Small intestine (tissue), 7 donors: Measurements from ENCODE around the gene FBN3. TPM values are rescaled to one million over a fixed set of nuclear protein-coding genes. Genes with fewer than 3 reads are reported as not detected.
"Not testable (repeated sequence)": the region's sequence is repeated elsewhere in the genome, so short reads cannot be mapped to it uniquely, and the experiment has no call there.

Source experiments
- DNase-seq, 2 donors: peaks; one replicate each; pipeline versions ENCODE4 v3.0.0 to v3.0.0-alpha.2; 2013
- FAIRE-seq: peaks from 2 replicates; lab custom pipeline; 2012; peaks lifted over from hg19 to GRCh38; lab: Jason Lieb, UNC
- H3K27ac ChIP-seq, 3 donors: one replicate each; pipeline ENCODE4 v1.5.1; 2013; ENCODE audit warnings: low read length in 2 of 3, mild to moderate bottlenecking in 2 of 3, control low read depth in 1 of 3, inconsistent platforms in 1 of 3, low read depth in 1 of 3, moderate library complexity in 1 of 3
- H3K27me3 ChIP-seq, 3 donors: one replicate each; pipeline ENCODE4 v1.6.1; 2013; ENCODE audit warnings: low read length in 3 of 3, inconsistent platforms in 1 of 3; ENCODE audit not compliant: control insufficient read depth in 3 of 3, insufficient read depth in 3 of 3
- H3K36me3 ChIP-seq, 3 donors: one replicate each; pipeline ENCODE4 v1.6.1; 2013; ENCODE audit warnings: low read length in 3 of 3, inconsistent platforms in 1 of 3, low read depth in 1 of 3, mild to moderate bottlenecking in 1 of 3, moderate library complexity in 1 of 3; ENCODE audit not compliant: control insufficient read depth in 3 of 3, insufficient read depth in 2 of 3
- H3K4me1 ChIP-seq, 3 donors: one replicate each; pipeline ENCODE4 v1.6.1; 2013; ENCODE audit warnings: low read length in 2 of 3, inconsistent platforms in 1 of 3, low read depth in 1 of 3, mild to moderate bottlenecking in 1 of 3, moderate library complexity in 1 of 3; ENCODE audit not compliant: control insufficient read depth in 3 of 3, insufficient read depth in 2 of 3
- H3K4me3 ChIP-seq, 3 donors: one replicate each; pipeline ENCODE4 v1.5.1; 2013; ENCODE audit warnings: low read length in 3 of 3, control low read depth in 1 of 3, inconsistent platforms in 1 of 3, low read depth in 1 of 3, mild to moderate bottlenecking in 1 of 3, moderate library complexity in 1 of 3
- H3K9me3 ChIP-seq, 2 donors: one replicate each; pipeline ENCODE4 v1.6.1; 2013; ENCODE audit warnings: low read depth in 1 of 2, low read length in 1 of 2; ENCODE audit not compliant: control insufficient read depth in 2 of 2, insufficient read depth in 1 of 2
- WGBS, 3 donors: extraction: QIAGEN DNeasy Blood & Tissue Kit; methylation state at CpG; one replicate each; pipeline ENCODE4 v1.1.7; 2013; 5-methylcytosine and 5-hydroxymethylcytosine counted together
- polyA plus RNA-seq, 4 donors: library from polyadenylated mRNA; stranded (reverse) in 3 of 4; unstranded in 1 of 4; fragments of 200-250 nt in 3 of 4; fragments of 120-200 nt in 1 of 4; gene quantifications; one replicate each; pipeline versions ENCODE4 v1.2.1 to v1.2.3, GENCODE V29; 2013
- donor health status: healthy with polysubstance abuse.
- donor health status: control.
- donor health status: control.
- donor health status: Bipolar disorder and iron deficiency.
- donor health status: healthy.

The FBN3 gene
- polyA plus RNA-seq, 4 donors: 0.04 to 2.5 TPM; not detected in 2

DNA sequence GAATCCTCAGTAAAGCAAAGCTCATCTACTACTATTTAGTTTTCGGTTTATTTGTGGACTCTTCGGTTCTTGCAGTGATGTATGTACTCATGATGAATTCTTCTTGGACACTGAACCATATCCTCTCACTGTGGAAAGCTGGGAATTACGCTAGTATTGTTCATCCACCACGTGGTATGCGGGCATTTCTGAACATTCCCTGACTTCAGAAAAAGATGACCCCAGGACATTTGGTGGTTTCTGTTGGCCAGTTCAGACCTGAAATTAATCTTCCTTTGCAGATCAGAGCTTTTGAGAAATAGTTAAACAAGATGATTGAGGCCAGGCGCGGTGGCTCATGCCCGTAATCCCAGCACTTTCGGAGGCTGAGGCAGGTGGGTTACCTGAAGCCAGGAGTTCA, 25.3 kb upstream of the FBN3 start:
- no peaks in the 10 kb centered on the region for H3K9me3 ChIP-seq
- H3K4me3 ChIP-seq: no peak overlapping the region
- 89 to 96% (median 91%) methylated on average over 9 of the region's 9 CpGs for WGBS, 3 donors
- H3K4me1 ChIP-seq: no peaks in the 10 kb centered on the region
- no peak overlapping the region for H3K27ac ChIP-seq
- H3K27me3 ChIP-seq: no peaks in the 10 kb centered on the region
- no peak for FAIRE-seq
- H3K36me3 ChIP-seq: no peaks in the 10 kb centered on the region
- no peak for DNase-seq

DNA sequence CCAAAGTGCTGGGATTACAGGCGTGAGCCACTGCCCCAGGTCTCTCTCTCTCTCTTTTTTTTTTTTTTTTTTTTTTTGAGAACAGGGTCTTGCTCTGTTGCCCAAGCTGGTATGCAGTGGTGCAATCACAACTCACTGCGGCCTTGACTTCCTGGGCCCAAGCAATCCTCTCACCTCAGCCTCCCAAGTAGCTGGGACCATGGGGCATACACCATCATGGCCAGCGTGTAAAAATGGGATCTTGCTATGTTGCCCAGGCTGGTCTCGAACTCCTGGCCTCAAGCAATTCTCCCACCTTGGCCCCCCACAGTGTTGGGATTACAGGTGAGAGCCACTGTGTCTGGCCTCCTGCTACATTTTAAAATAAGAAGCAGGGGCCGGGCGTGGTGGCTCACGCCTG, 19.1 kb upstream of the FBN3 start:
- FAIRE-seq (no peak), DNase-seq (no peak)
- WGBS, 3 donors: 92 to 96% (median 94%) methylated on average over 7 of the region's 7 CpGs
- no peaks in the 10 kb centered on the region for H3K9me3 ChIP-seq
- H3K4me3 ChIP-seq: no peak overlapping the region
- H3K36me3 ChIP-seq: no peaks in the 10 kb centered on the region
- no peaks in the 10 kb centered on the region for H3K4me1 ChIP-seq
- H3K27ac ChIP-seq: no peak overlapping the region
- no peaks in the 10 kb centered on the region for H3K27me3 ChIP-seq

- DNase-seq (no peak), FAIRE-seq (no peak)
- Histone ChIP-seq H3K4me1 (no peaks in the 10 kb centered on the region), H3K36me3 (no peaks in the 10 kb centered on the region), H3K27me3 (no peaks in the 10 kb centered on the region), H3K27ac (no peak overlapping the region), H3K4me3 (no peak overlapping the region), H3K9me3 (no peaks in the 10 kb centered on the region)
- 46 to 70% (median 65%) methylated on average over 6 of the region's 6 CpGs for WGBS, 3 donors
These were observed 18.6 kb upstream of the FBN3 start for GRCh38 chr19:8167985-8168384.

- Histone ChIP-seq H3K36me3 (no peaks in the 10 kb centered on the region), H3K4me3 (no peak overlapping the region), H3K27ac (peak overlapping the region in 1 of 3 donors; percentile 9), H3K9me3 (no peaks in the 10 kb centered on the region), H3K4me1 (no peaks in the 10 kb centered on the region), H3K27me3 (no peaks in the 10 kb centered on the region)
- DNase-seq (peak in 1 of 2 donors; percentile 51), FAIRE-seq (no peak)
- WGBS, 3 donors: 58 to 75% (median 74%) methylated on average over 7 of the region's 7 CpGs
These were observed 14.4 kb upstream of the FBN3 start for GRCh38 chr19:8163759-8164158.

- Histone ChIP-seq H3K9me3 (no peaks in the 10 kb centered on the region), H3K27me3 (no peaks in the 10 kb centered on the region), H3K27ac (no peak overlapping the region), H3K36me3 (no peaks in the 10 kb centered on the region), H3K4me1 (no peaks in the 10 kb centered on the region), H3K4me3 (no peak overlapping the region)
- 64 to 68% (median 66%) methylated on average over 11 to 12 of the region's 12 CpGs for WGBS, 3 donors
- FAIRE-seq: no peak
- DNase-seq: peak in 1 of 2 donors; percentile 18
These were observed 11.8 kb upstream of the FBN3 start for GRCh38 chr19:8161135-8161646.

- H3K4me1 ChIP-seq: peaks cover 0 to 10% (median 5%) of the 10 kb centered on the region in 3 donors
- WGBS, 3 donors: 78 to 90% (median 84%) methylated on average over 5 of the region's 5 CpGs
- DNase-seq, H3K9me3 ChIP-seq, H3K27me3 ChIP-seq, H3K4me3 ChIP-seq, H3K27ac ChIP-seq, FAIRE-seq, H3K36me3 ChIP-seq: not testable (repeated sequence)
These were observed 9.9 kb upstream of the FBN3 start for GRCh38 chr19:8159322-8159721.

DNA sequence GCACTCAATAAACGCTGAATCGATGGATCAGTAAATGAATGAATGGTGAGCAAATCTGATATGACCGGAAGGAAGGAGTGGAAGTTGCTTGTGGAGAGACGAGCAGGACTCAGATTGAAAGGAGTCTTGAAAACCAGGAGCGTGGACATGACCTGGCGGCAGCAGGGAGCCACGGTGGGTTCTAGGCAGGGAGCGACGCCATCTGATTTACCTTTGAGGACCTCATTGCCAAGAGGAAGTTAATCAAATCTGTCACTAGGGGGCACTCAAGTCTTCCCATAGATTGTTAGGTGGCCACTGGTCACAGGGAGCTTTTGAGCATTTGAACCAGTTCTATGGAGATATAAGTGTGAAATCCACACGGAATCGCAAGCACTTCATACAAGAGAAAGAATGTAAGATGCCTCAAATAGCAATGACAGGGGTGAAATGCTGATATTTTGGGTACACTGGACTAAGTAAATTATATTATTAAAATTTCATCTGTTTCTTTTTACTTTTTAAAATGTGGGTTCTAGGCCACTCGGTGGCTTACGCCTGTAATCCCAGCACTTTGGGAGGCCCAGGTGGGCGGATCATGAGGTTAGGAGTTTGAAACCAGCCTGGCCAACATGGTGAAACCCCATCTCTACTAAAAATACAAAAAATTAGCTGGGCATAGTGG, 9.2 kb upstream of the FBN3 start:
- Histone ChIP-seq H3K9me3 (no peaks in the 10 kb centered on the region), H3K27me3 (no peaks in the 10 kb centered on the region), H3K36me3 (no peaks in the 10 kb centered on the region), H3K27ac (no peak overlapping the region), H3K4me1 (peaks cover 0 to 11% (median 5%) of the 10 kb centered on the region in 3 donors), H3K4me3 (no peak overlapping the region)
- WGBS, 3 donors: 34 to 46% (median 37%) methylated on average over 14 of the region's 14 CpGs
- FAIRE-seq (no peak), DNase-seq (peak; percentile 77 to 85)

DNA sequence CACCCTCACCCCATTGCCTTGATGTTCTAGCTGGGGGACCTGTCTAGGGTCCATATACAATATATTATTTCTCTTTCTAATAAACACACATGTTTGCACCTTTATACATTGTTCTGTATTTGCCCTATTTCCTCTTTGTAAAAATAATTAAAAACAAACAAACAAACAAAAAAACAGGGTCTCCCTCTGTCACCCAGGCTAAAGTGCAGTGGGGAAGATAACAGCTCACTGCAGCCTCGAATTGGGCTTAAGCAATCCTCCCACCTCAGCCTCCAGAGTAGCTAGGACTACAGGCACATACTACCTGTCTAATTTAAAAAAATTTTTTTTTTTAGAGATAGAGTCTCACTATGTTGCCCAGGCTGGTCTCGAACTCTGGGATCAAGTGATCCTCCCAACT, 5.9 kb upstream of the FBN3 start:
- Histone ChIP-seq H3K36me3 (no peaks in the 10 kb centered on the region), H3K4me3 (no peak overlapping the region), H3K27ac (peak overlapping the region in 1 of 3 donors; percentile 92), H3K27me3 (peaks cover 0 to 5% (median 4%) of the 10 kb centered on the region in 3 donors), H3K4me1 (peaks cover 0 to 11% (median 5%) of the 10 kb centered on the region in 3 donors), H3K9me3 (no peaks in the 10 kb centered on the region)
- FAIRE-seq: no peak
- DNase-seq: no peak
- WGBS, 3 donors: 8 to 54% (median 27%) methylated on average over 2 of the region's 2 CpGs
